Astrocyte (in vitro differentiated cells and primary cell): ENCODE data around the gene AP1B1.

Experiments used
- EZH2 ChIP-seq: IDR thresholded peaks from 2 replicates; pipeline ENCODE4 v1.6.1; 2012; ENCODE audit warnings: mild to moderate bottlenecking, low read length, inconsistent platforms; ENCODE audit not compliant: insufficient read depth
- TF ChIP-seq, protein P1 (sequence below): IDR thresholded peaks from 2 replicates; pipeline ENCODE4 v1.5.1; 2011; ENCODE audit warnings: low read depth, mild to moderate bottlenecking, inconsistent platforms, low read length, moderate library complexity; ENCODE audit not compliant: insufficient read depth

DNA sequence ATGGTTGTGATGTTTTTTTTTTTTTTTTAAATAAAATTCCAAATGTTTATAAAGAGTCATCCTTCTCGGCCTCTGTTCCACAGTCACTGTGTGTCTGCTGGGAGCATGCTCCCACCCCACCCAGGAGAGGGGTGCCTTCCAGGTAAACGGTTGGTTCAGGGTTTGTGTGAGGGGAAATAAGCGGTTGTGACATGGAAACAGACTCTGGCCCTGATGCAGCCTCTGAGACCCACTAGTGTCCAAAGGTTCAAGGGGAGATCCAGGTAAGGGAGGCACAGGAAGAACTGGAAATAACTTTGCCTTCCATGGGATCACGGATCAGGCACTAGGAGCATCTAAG lies 87.9 kb downstream of the AP1B1 start:
- TF ChIP-seq, protein P1, sequence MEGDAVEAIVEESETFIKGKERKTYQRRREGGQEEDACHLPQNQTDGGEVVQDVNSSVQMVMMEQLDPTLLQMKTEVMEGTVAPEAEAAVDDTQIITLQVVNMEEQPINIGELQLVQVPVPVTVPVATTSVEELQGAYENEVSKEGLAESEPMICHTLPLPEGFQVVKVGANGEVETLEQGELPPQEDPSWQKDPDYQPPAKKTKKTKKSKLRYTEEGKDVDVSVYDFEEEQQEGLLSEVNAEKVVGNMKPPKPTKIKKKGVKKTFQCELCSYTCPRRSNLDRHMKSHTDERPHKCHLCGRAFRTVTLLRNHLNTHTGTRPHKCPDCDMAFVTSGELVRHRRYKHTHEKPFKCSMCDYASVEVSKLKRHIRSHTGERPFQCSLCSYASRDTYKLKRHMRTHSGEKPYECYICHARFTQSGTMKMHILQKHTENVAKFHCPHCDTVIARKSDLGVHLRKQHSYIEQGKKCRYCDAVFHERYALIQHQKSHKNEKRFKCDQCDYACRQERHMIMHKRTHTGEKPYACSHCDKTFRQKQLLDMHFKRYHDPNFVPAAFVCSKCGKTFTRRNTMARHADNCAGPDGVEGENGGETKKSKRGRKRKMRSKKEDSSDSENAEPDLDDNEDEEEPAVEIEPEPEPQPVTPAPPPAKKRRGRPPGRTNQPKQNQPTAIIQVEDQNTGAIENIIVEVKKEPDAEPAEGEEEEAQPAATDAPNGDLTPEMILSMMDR: no peak
- no peak for TF ChIP-seq EZH2
